GM12878 (cell line): ENCODE data around the gene DNAJC2. TPM values are rescaled to one million over a fixed set of nuclear protein-coding genes. Genes with fewer than 3 reads are reported as not detected.

Experiments
- CEBPZ ChIP-seq: fragments of 150-350 bp; IDR thresholded peaks from 2 replicates; pipeline ENCODE4 v1.6.1; 2016; ENCODE audit warnings: low read depth, low read length
- E2F8 ChIP-seq: fragments of 450-650 bp; IDR thresholded peaks from 2 replicates; pipeline ENCODE4 v1.6.1; 2018; ENCODE audit warnings: mild to moderate bottlenecking, low read depth, moderate library complexity; ENCODE audit not compliant: partially characterized antibody
- E4F1 ChIP-seq: fragments of 450-650 bp; IDR thresholded peaks from 2 replicates; pipeline ENCODE4 v1.6.1; 2018; ENCODE audit warnings: borderline replicate concordance, mild to moderate bottlenecking; ENCODE audit not compliant: partially characterized antibody
- IKZF2 ChIP-seq, 2 experiments: fragments of 450-650 bp; IDR thresholded peaks; 2 replicates each; pipeline ENCODE4 v1.6.1; 2017; ENCODE audit warnings: mild to moderate bottlenecking in 2 of 2, moderate library complexity in 2 of 2
- IRF3 ChIP-seq: fragments of 450-650 bp; IDR thresholded peaks from 2 replicates; pipeline ENCODE4 v1.6.1; 2014; ENCODE audit warnings: mild to moderate bottlenecking
- NFIC ChIP-seq: IDR thresholded peaks from 2 replicates; pipeline ENCODE4 v1.6.1; 2012; ENCODE audit warnings: low read depth, mild to moderate bottlenecking, inconsistent platforms, low read length, moderate library complexity
- REST ChIP-seq: IDR thresholded peaks from 2 replicates; pipeline ENCODE4 v1.6.1; 2012; ENCODE audit warnings: mild to moderate bottlenecking, low read depth, low read length
- YBX1 ChIP-seq: fragments of 450-650 bp; IDR thresholded peaks from 2 replicates; pipeline ENCODE4 v1.6.1; 2016; ENCODE audit warnings: antibody characterized with exemption
- ZSCAN29 ChIP-seq: fragments of 450-650 bp; IDR thresholded peaks from 2 replicates; pipeline ENCODE4 v1.6.1; 2017; ENCODE audit warnings: mild to moderate bottlenecking, moderate library complexity
- polyA plus RNA-seq, 11 experiments: library from polyadenylated mRNA; depleted of rRNA in 4 of 11; unstranded in 6 of 11; stranded (reverse) in 5 of 11; fragments of >200 nt; fragmentation: Nextera tagmentation in 4 of 11; fragmentation: Illumina TruSeq in 1 of 11; extraction: Ambion mirVana in 4 of 11; extraction: Trizol in 1 of 11; gene quantifications; 1 replicate in 1 of 11; 2 replicates in 10 of 11; pipeline versions ENCODE4 v1.2.1 to v1.2.3, GENCODE V29; 2011 to 2016; ENCODE audit warnings: inconsistent platforms in 2 of 11, missing spikeins in 2 of 11, low read depth in 1 of 11
- total RNA-seq, 4 experiments: library from RNA; depleted of rRNA in 3 of 4; stranded (reverse); fragments of >200 nt in 3 of 4; fragmentation: Illumina TruSeq in 1 of 4; extraction: Trizol in 1 of 4; gene quantifications; 2 replicates each; pipeline versions ENCODE4 v1.2.1 to v1.2.3, GENCODE V29; 2013 to 2021

The DNAJC2 gene
- total and polyA plus RNA-seq, 10 of the 15 experiments (the other 5 are each of a cell fraction or from before 2014, with no cell fraction given), result 18.2 to 63.1 (median 30.6) TPM

GRCh38 chr7:103314852-103315251 is 29.7 kb downstream of the DNAJC2 start (continued):
- TF ChIP-seq IRF3 (no peak), REST (no peak), E2F8 (no peak), NFIC (no peak), CEBPZ (no peak), E4F1 (no peak), ZSCAN29 (no peak), YBX1 (no peak), IKZF2 (IDR thresholded peaks at IDR 0.05) (no peak)
